ENCODE results near the gene KIF21A.

Gene KIF21A

DNA sequence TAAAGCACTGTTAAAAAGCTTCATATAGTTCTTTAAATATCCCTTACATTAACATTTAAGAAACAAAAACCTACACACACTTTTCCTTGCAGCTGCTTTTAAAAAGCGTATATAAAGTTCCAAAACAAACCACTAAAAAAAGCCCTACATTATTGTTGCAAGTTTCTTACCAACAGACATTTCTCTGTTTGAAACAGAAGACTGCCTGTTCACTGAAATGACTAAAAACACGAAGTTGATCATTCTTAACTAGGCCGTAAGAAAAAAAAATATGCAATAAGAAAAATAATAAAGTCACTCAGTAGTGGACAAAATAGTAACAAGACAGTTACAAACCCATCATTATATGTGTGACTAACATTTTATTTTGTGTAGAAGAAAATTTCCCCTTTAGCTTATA is 37.3 kb downstream of the KIF21A start:
- peak; percentile 52 for DNase-seq (ENCODE audit: low read depth)
- H3K4me3 ChIP-seq (ENCODE audit: low read depth, low read length) = no peak overlapping the region; the same call in 1 of the 2 replicates
- no peak for TF ChIP-seq CTCF (IDR thresholded peaks at IDR 0.05; ENCODE audit: insufficient read depth, low read depth, low read length, missing control alignments)

DNA sequence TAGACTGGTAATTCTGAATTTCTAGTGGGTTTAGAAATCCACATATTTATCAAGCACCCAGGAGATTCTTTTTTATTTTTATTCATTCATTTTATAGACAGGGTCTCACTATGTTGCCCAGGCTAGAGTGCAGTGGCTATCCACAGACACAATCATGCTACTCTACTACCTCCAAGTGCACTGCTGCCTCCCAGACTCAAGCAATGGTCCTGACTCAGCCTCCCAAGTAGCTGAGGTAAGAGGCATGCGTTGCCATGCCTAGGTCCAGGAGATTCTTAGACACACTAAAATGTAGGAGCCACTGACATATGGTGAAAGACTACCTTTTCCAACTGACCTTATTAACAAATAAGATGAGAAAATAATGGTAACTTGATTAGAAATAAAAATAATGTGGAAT is 38.9 kb downstream of the KIF21A start:
- TF ChIP-seq CTCF (IDR thresholded peaks at IDR 0.05; ENCODE audit: insufficient read depth, low read depth, low read length, missing control alignments) = no peak
- no peak for DNase-seq (ENCODE audit: low read depth)
- H3K4me3 ChIP-seq (ENCODE audit: low read depth, low read length) = no peak overlapping the region

GRCh38 chr12:39403376-39403775 is 39.5 kb downstream of the KIF21A start:
- no peak for TF ChIP-seq CTCF (IDR thresholded peaks at IDR 0.05; ENCODE audit: insufficient read depth, low read depth, low read length, missing control alignments)
- no peak overlapping the region for H3K4me3 ChIP-seq (ENCODE audit: low read depth, low read length)
- no peak for DNase-seq (ENCODE audit: low read depth)

DNA sequence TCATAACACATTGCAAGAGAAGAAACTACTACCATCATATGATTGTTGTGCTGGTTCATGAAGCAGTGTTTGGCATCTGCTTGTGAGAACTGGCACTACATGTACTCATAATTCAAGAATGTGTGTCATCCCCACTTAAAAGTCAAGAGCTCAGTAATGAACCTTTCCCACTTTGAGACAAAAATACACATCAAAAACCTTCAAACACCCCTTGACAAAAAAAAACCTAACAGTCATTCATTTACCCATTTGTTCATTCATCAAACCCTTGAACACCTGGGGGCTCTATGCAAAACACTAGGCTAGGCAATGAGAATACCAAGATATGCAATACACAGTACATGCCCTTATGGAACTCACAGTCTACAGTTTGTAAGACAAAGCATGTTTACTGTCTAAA is 40.0 kb downstream of the KIF21A start:
- TF ChIP-seq CTCF (IDR thresholded peaks at IDR 0.05; ENCODE audit: insufficient read depth, low read depth, low read length, missing control alignments) = no peak
- peak; percentile 59 for DNase-seq (ENCODE audit: low read depth)

GRCh38 chr12:39401459-39401858 is 41.5 kb downstream of the KIF21A start:
- no peak overlapping the region for H3K4me3 ChIP-seq (ENCODE audit: low read depth, low read length)
- DNase-seq (ENCODE audit: low read depth) = no peak
- TF ChIP-seq CTCF (IDR thresholded peaks at IDR 0.05; ENCODE audit: insufficient read depth, low read depth, low read length, missing control alignments) = no peak

More for the DNA sequence above, 40.0 kb downstream of the KIF21A start:
- no peak overlapping the region for H3K4me3 ChIP-seq (ENCODE audit: low read depth, low read length)

- no peak for DNase-seq (ENCODE audit: low read depth)
- no peak overlapping the region for H3K4me3 ChIP-seq (ENCODE audit: low read depth, low read length)
- no peak for TF ChIP-seq CTCF (IDR thresholded peaks at IDR 0.05; ENCODE audit: insufficient read depth, low read depth, low read length, missing control alignments)
Observed at GRCh38 chr12:39395866-39396265, 47.1 kb downstream of the KIF21A start.

- no peak overlapping the region for H3K4me3 ChIP-seq (ENCODE audit: low read depth, low read length)
- no peak for TF ChIP-seq CTCF (IDR thresholded peaks at IDR 0.05; ENCODE audit: insufficient read depth, low read depth, low read length, missing control alignments)
- DNase-seq (ENCODE audit: low read depth) = no peak
Observed at GRCh38 chr12:39393890-39394289, 49.0 kb downstream of the KIF21A start.
